HG03342 (cell line): ENCODE results near the gene FAM217A.

ENCODE experiments used
- ATAC-seq: cut with Tn5 transposase; IDR thresholded peaks from one replicate; pipeline ENCODE4 v1.9.1; 2021; ENCODE audit warnings: mild to moderate bottlenecking, moderate library complexity; ENCODE audit not compliant: unreplicated experiment

The FAM217A gene

DNA sequence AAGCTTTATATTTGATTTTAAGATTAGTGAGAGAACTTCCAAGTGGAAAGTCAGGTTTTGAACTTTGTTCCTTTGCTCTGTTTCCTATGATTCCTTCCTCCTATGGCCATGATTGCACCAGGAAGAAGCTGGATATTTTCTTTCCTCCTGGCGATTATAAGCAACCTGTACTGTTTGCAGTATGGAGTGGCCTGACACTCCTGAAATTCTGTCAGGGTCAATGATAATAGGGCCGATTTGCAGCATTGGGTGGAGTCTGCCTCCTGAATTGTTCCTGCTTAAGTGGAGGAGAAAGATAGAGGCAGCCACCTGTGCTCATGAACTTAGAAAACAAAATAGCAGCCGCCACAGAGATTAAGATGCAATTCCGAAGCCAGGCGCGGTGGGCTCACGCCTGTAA lies 9.8 kb upstream of the FAM217A start:
- no peak for ATAC-seq

DNA sequence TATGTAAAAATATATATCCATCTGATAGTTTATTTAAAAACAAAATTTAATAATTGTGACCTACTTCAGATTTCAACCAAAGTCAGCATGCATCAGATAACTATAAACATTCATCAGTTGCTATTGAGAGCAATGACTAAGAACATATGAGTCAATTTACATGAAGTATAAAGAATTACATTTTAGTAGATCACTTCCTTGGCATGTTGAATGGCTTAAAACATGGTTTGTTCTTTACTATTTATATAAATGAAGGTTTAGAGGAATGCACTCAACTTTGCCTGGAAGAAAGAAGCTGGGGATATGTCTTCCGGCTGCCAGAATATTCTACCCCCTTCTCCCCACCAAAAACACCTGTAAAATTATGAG lies 6.4 kb upstream of the FAM217A start:
- ATAC-seq = no peak

DNA sequence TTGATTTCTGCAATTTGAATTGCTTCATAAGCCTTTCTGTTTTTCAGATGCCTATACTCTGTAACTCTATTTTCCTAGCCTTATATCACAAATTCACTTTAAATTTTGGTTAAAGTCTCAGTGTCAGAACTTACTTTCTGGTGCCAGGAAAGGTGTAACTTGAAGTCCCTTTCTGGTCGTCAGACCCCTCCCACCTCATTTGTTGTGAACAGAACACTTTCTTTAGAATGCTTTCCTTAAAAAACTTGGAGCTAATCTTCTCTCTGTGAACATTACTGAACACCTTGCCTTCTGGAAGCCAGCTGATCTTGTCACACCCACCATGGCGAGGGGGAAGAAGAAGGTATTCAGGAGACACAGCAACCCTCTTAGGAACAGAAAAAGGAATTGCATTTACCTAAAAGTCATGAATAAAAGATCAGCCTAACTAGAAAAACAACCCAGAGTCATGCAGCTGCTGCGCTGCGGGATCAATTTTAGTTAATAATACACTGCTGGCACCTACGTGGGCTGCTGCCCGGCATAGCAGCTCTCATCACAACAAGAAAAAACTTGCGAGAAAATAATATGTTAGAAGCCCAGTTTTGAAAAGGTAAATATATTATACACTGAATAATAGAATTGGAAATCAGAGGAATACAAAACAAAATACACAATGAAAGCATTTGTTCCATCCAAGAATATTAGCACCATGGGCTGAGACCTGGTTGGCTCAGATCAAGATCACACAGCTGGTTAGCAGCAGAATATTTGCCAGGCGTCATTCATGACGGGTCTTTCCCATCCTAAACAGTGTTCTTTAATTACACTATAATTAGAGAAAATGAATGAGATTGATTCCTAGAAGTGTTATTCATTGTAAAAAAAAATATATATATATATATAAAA lies 5.8 kb upstream of the FAM217A start:
- ATAC-seq = no peak

DNA sequence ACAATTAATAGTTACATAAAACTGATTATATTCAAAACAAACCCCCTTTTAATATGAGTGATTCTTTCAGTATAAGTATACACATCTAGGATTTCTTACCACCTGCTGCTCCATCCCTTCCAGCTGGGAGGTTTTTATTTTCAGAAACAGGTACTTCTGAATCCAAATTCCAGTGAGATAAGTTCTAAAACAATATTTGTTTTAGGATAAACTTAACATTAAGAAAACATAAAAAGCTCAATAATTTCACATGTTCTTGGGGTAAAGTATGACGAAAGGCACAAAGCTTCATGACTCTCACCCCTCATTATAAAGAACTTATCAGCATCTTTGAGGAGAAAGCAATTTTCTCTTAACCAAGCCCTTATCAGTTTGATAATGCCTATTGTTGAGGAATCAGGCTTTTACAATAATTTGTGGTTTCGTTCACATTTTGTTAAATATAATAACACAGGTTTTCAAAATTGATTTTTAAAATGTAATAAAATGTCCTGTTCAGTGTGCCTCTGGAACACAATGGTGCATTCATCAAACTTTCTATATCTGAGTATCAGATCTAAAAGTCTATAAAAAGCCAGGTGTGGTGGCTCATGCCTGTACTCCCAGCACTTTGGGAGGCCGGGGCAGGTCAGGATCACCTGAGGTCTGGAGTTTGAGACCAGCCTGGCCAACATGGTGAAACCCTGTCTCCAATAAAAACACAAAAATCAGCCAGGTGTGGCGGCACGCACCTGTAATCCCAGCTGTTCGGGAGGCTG lies 4.3 kb downstream of the FAM217A start:
- ATAC-seq = no peak

DNA sequence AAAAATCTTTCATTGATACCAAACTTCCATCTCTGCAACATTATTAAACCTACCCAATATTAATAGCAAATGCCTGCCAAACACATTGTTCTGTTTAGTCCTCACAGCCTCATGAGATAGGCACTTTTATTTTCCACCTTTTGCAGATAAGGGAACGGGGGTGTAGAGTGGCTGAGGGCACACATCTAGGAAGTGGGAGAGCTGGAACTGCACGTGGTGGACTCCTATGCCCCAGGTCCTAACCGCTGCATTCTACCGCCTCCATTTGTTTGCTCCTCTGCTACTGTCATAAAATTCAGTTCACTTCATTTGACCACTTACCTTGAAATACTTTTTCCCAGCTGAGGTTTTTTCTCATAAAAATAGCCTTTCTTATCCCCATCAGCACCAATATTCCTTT lies 7.6 kb downstream of the FAM217A start:
- no peak for ATAC-seq

DNA sequence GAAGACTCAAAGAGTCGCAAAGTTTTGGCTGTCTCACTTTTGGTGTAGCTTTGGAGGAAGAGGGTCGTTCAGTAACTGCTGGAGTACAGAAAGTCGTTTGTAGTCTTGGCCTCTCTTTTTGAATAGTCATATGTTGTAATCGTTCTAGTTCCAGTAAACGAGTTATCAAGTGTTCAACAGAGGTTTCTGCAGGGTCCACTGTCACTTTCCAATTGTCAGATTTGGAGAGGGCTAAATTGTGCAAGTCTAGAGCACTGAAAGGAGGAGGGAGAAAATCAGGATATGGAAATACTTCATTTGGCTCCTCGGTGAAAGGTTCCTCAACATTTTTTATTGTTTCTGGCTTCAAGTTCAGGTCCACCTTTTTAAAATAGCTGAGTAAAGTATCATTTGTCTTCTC lies 9.7 kb downstream of the FAM217A start:
- ATAC-seq = no peak

DNA sequence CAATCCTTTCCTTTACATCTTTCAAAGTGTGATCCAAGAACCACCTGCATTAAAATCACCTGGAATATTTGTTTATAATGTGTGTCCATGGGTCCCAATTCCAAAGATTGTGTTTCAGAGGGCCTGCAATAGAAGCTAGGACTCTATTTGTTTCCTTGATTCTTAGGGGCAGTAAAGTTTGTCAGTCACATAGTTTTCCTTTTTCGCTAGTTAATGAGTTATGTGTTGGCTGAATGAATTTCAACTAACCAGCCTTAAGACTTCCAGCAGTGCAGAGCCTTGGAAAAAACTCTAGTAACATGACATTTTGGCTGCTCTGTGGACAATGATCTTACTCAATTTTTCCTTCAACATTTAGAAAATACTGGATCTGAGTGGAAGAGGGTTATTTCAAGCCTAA lies 11.3 kb downstream of the FAM217A start:
- ATAC-seq = no peak

DNA sequence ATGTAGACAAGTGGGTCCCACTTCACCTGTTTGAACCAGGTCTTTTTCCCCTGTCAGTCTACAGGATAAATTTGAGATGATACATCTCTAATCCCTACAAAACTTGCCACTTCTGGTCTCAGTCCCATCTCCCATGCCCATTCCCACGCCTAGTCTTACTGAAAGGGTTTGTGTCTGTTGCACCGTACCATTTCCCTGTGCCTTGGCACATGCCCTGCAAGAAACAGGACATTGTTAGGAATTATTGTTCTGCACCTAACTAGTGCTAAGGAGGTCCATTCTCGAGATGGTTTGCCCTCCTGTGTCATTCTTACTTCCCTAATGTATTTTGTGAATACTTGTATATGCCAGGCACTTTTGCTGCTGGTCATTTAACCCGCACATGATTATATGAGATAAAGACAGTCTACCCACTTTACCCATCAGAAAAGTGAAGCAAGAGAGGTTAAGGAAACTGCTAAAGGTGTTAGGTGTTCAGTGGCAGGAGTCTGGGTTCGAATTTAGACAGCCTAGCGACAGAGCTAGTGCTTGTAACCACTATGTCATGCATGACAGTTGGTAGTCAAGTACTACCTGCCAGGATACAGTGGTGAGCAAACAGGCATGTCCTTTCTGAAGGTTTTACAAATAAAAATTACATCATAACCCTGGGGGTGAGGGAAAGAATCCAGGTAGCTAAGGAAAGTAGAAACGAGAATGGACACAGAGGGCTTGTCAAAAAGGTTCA lies 12.7 kb downstream of the FAM217A start:
- ATAC-seq = no peak

DNA sequence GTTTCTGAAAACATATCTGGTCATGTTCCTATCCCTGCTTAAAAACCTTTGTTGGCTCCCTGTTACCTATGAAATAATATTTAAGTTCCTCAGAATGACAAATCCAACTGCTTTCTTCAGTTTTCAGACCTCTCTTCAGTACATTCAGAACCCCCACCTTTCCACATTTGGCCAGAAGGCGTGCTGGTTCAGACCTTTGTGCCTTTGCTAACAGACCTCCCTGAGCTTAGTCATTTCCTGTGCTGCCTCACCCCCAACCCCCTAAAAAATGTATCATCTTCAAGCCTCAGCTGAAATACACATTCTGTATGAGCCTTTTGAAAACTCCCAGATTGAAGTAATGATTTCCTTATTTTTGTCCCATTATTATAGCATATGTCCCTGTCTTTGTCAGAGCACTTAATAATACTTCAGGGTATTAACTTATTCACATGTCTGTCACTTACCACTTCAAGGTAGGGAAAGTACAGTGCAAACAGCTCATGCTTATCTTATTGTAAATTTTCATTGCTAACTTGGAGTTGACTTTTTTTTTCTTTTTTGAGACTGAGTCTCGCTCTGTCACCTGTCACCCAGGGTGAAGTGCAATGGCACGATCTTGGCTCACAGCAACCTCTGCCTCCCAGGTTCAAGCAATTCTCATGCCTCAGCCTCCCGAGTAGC lies 19.7 kb downstream of the FAM217A start:
- no peak for ATAC-seq

DNA sequence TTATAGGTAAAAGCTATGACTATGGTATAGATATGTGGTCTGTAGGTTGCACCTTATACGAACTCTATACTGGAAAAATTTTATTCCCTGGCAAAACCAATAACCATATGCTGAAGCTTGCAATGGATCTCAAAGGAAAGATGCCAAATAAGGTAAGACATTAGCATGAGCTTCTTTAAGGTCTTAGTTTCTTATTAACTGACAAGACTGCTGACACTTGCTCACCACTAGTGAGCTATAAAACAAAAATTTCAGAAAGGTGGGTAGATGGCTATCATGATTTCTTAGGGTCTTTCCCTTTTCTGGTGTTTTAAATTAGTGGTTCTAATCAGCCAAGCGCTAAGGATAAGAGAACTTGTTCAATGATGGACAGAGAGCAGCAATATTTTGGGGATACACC lies 21.9 kb downstream of the FAM217A start:
- no peak for ATAC-seq

DNA sequence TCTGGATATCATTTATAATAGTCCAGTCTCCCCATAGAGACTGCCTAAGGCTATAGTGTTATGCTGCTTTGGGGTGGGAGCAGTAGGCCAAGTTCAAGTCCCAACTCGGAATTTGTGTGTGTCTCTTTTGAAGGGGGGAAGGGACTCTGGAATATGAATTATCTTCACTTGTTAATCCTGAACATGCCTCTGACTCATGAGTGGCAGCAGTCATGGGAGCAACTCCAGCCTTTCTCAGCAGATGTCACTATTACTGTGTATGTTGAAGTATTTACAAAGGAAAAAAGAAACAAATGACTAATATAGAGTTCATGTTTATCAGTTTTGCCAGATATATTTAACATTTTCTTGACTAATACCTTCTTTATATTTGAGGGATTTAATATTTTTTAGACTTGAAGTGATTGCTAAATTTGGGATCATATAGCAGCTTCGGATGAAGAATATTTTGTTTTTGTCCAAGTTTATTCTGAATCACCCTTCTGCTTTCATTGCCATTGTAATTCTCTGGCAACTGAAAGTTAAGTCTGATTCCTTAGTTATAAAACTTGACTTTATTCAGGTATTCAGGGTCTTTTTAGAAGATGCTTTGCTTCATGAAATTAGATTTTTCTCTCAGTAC lies 23.4 kb downstream of the FAM217A start:
- ATAC-seq = no peak

DNA sequence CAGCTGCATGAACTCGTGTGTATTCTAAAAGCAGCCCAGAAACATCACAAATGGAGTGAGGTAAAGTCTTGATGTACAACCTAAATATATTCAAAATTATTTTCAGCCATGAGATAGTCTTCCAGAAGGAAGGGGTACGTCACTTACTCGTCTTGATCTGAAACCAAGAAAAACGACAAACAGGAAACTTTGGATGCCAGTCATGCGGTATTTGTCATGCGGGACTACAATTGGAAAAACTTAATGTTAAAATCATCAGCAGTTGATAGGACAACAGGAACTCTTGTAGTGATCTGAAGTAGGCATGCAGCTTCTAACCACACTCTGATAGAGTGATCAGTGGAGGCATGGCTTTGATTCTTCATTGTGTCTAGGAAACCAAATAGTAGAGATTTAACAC lies 29.7 kb downstream of the FAM217A start:
- no peak for ATAC-seq

DNA sequence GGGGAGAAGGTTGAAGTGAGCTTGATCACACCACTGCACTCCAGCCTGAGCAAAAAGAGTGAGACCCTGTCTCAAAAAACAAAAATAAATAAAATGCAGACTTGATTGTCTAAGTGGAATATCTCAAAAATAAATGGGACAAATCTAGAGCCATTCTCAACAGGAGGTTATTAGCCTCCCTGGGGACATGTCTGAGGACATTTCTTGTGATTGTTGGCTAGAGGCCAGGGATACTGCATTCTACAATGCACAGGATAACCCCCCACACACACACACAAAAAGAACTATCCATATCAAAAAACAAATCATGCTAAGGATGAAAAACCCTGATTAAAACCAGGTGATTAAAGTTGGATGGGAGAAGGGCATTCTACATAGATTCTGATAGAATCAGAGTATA lies 37.5 kb downstream of the FAM217A start:
- ATAC-seq = no peak

DNA sequence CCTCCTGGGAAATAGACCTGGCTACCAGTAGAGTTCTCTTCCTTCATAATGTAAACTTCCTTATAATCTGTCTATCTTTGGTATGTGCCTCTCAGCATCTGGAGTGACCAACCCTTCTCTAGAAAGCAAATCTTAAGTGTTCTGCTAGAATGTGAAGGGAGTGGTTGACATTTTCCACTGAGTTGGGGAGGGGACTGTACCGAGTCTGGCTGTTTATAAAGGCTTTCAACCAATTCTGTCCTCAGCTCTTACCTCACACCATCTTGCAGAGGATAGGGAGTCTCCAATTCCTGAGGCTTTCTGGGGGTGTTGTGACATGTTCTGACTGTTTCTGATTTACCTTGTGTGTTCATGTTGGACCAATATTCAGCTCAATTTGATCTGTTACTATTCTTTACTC lies 39.6 kb downstream of the FAM217A start:
- ATAC-seq = no peak

DNA sequence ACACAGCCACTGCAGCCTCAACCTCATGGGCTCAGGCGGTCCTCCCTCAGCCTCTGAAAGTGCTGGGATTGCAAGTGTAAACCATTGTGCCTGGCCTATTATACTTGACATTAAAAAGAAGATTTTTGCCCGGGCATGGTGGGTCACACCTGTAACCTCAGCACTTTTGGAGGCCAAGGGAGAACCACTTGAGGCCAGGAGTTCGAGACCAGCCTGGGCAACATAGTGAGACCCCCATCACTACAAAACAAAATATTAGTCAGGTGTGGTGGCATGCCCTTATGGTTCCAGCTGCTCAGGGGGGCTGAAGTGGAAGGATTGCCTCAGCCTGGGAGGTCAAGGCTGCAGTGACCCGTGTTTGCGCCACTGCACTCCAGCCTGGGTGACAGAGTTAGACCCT lies 42.4 kb downstream of the FAM217A start:
- no peak for ATAC-seq

DNA sequence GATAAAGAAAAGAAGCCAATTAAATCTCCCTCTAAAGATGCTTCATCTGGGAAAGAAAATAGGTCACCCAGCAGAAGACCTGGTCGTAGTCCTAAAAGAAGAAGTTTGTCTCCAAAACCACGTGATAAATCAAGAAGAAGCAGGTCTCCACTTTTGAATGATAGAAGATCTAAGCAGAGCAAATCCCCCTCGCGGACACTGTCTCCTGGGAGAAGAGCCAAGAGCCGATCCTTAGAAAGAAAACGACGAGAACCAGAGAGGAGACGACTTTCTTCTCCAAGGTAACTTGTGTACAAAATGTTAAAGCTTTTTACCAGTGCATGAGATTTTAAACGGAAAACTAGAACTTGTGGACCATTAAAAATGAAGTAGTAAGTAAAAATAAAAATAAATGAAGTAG lies 46.5 kb downstream of the FAM217A start:
- ATAC-seq = no peak

DNA sequence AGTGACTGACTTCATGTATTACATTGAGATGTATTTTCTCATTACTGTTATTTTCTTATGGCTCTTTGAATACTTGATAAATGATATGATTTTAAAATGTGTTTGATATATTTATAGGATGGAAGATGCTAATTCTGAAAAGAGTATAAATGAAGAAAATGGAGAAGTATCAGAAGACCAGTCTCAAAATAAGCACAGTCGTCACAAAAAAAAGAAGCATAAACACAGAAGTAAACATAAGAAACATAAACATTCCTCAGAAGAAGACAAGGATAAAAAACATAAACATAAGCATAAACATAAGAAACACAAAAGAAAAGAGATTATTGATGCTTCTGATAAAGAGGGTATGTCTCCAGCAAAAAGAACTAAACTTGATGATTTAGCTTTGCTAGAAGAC lies 47.5 kb downstream of the FAM217A start:
- ATAC-seq = no peak

DNA sequence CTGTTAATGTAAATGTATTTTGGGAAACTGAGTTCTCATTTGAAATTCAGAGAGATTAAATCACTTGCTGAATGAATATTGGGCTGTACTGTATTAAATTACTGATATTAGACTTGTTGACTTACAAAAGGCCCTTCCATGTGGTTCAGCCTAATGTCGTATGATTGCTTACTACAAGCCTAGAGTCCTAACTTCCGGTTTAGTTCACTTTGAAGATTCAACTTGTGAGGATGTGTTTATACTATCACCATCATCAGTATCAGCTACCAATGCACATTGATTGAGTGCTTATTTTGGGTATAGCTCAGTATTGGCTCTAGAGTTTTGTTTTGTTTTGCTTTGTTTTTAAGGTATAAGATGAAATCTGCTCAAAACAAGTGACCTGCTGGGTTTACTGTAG lies 48.3 kb downstream of the FAM217A start:
- ATAC-seq = no peak

DNA sequence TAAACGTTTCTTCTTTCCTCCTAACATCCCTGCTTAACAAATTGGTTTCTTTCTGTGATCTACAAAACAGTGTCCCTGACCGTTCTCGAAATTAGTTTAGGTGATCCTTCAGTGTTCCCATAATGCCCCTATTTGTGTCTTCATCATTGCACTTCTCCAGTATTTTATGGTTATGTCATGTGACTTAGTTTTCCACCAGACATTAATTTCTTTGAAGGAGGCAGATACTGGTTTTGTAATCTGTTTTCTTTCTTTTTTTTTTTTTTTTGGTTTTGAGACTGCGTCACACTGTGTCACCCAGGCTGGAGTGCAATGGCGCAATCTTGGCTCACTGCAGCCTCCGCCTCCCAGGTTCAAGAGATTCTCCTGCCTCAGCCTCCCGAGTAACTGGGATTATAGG lies 49.2 kb downstream of the FAM217A start:
- ATAC-seq = no peak

DNA sequence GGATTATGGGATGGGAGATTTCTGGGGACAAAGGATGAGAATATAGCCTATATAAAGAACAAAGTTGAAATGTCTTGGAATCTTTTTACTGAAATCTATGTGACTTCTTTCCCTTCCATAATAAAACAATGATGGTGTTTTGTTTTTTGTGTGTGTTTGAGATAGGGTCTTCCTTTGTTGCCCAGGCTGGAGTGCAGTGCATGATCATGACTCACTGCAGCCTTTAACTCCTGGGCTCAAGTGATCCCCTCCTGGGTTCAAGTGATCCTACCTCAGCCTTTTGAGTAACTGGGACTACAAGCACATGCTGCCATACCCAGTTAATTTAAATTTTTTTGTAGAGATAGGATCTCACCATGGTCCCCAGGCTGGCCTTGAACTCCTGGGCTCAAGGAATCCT lies 50.9 kb downstream of the FAM217A start:
- no peak for ATAC-seq

DNA sequence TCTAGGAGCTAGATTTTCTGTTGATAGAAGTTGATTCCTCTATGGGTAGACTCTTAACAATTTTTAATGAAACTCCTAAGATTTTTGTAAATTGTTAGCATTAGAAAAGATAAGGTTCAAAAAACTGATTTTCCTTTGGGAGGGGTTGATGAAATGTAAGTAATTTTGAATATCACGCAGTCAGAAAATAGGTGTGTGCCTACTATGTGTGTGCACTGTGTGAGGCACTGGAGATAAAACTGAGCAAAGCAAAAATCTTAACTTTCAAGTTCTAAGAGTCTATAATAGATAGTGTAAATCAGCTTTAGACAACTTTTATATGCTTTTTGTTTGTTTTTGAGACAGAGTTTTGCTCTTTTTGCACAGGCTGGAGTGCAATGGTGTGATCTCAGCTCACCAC lies 53.3 kb downstream of the FAM217A start:
- no peak for ATAC-seq
